ENCODE data around the gene CSRNP2. TPM values are rescaled to one million over a fixed set of nuclear protein-coding genes. Genes with fewer than 3 reads are reported as not detected.

Gene CSRNP2
- total and polyA plus RNA-seq, 2 of the 13 experiments (the other 11 are each of a cell fraction or from before 2014, with no cell fraction given) = 4.8 to 7.3 TPM

GRCh38 chr12:51025836-51026638, 57.4 kb downstream of the CSRNP2 start, which contains the start of gene SLC11A2 (continued):
- peak; percentile 91 for TF ChIP-seq SP2 (CRISPR knock-in tag; IDR thresholded peaks at IDR 0.05)
- peak; percentile 97 for TF ChIP-seq RBM39 (IDR thresholded peaks at IDR 0.05; ENCODE audit: low read depth, low read length, poor library complexity, severe bottlenecking)
- TF ChIP-seq ZNF788 (CRISPR knock-in tag; IDR thresholded peaks at IDR 0.05; ENCODE audit: borderline replicate concordance) = peak; percentile 96
- peak; percentile 78 for TF ChIP-seq ZFYVE20 (CRISPR knock-in tag; IDR thresholded peaks at IDR 0.05; ENCODE audit: borderline replicate concordance, low read depth)
- peak; percentile 71; the same call in 1 of the 2 replicates for TF ChIP-seq POLR2AphosphoS2 (IDR thresholded peaks at IDR 0.05; ENCODE audit: low read depth, low read length)
- TF ChIP-seq NFE2 (CRISPR knock-in tag; IDR thresholded peaks at IDR 0.05) = no peak
- TF ChIP-seq LCORL (IDR thresholded peaks at IDR 0.05) = no peak
- TF ChIP-seq LCORL (CRISPR knock-in tag; IDR thresholded peaks at IDR 0.05) = peak; percentile 81
- 0 out of 2 replicates have a peak, but pooled peaks have one; percentile 31 for TF ChIP-seq ZNF746 (CRISPR knock-in tag; IDR thresholded peaks at IDR 0.05)
- peak; percentile 60; the same call in 1 of the 2 replicates for TF ChIP-seq KAT8 (CRISPR knock-in tag; IDR thresholded peaks at IDR 0.05)
- peak; percentile 36; the same call in 1 of the 2 replicates for TF ChIP-seq HOXA9 (CRISPR knock-in tag; IDR thresholded peaks at IDR 0.05; ENCODE audit: borderline replicate concordance)
- TF ChIP-seq STAT5B (CRISPR knock-in tag; IDR thresholded peaks at IDR 0.05) = no peak
- TF ChIP-seq IRX3 (CRISPR knock-in tag; IDR thresholded peaks at IDR 0.05; ENCODE audit: borderline replicate concordance, low read depth) = peak; percentile 91
- TF ChIP-seq ATF3 (CRISPR knock-in tag; IDR thresholded peaks at IDR 0.05) = 0 out of 2 replicates have a peak, but pooled peaks have one; percentile 34
- TF ChIP-seq MXD4 (CRISPR knock-in tag; IDR thresholded peaks at IDR 0.05) = peak; percentile 48; the same call in 1 of the 2 replicates
- no peak for TF ChIP-seq ATF1 (CRISPR knock-in tag; IDR thresholded peaks at IDR 0.05)
- peak; percentile 49 for TF ChIP-seq MEF2D (CRISPR knock-in tag; IDR thresholded peaks at IDR 0.05)
- peak; percentile 65 for TF ChIP-seq U2AF1 (optimal IDR thresholded peaks at IDR 0.05; ENCODE audit: low read depth, low read length)
- TF ChIP-seq FOXO4 (CRISPR knock-in tag; conservative IDR thresholded peaks at IDR 0.05) = 0 out of 2 replicates have a peak, but pooled peaks have one; percentile 93
- no peak for TF ChIP-seq ZNF136 (CRISPR knock-in tag; IDR thresholded peaks at IDR 0.05; ENCODE audit: low read depth)
- TF ChIP-seq ZNF275 (CRISPR knock-in tag; IDR thresholded peaks at IDR 0.05; ENCODE audit: borderline replicate concordance) = peak; percentile 68; the same call in 1 of the 2 replicates
- no peak for TF ChIP-seq FOSL1 (CRISPR knock-in tag; IDR thresholded peaks at IDR 0.05; ENCODE audit: borderline replicate concordance)
- peak; percentile 18; the same call in 1 of the 2 replicates for TF ChIP-seq ZNF691 (CRISPR knock-in tag; IDR thresholded peaks at IDR 0.05; ENCODE audit: borderline replicate concordance, low read depth)
- 0 out of 2 replicates have a peak, but pooled peaks have one; percentile 26 for TF ChIP-seq ZBTB39 (CRISPR knock-in tag; IDR thresholded peaks at IDR 0.05)

Measured in HepG2 (cell line).